Measurements from ENCODE around the gene RASGRF1. TPM values are rescaled to one million over a fixed set of nuclear protein-coding genes. Genes with fewer than 3 reads are reported as not detected.

Gene RASGRF1
- total and polyA plus RNA-seq, 11 donors, result 0.12 to 0.40 (median 0.25) TPM; not detected in 8

GRCh38 chr15:78912316-78912715, 178.3 kb downstream of the RASGRF1 start:
- ATAC-seq (no peak), DNase-seq (no peak)
- intact Hi-C loops (cut with DNase I), result loop anchor here in 8 of 10 donors (5.0 to 10.0 kb wide), 5 partner anchors 70 to 275 kb away; no protein-coding TSS in a partner anchor
- WGBS, 4 donors, result 84 to 95% (median 92%) methylated on average over 2 of the region's 2 CpGs
- Histone ChIP-seq H3K27me3 (no peaks in the 10 kb centered on the region), H3K4me1 (peaks cover 0 to 76% (median 34%) of the 10 kb centered on the region in 12 donors), H3K9me3 (no peaks in the 10 kb centered on the region), H3K36me3 (peaks cover 0 to 77% (median 55%) of the 10 kb centered on the region in 9 donors), H3K4me3 (no peak overlapping the region), H3K27ac (peak overlapping the region in 1 of 12 donors; percentile 2)
- TF ChIP-seq POLR2A (IDR thresholded peaks at IDR 0.05), result no peak
- TF ChIP-seq, protein P1, sequence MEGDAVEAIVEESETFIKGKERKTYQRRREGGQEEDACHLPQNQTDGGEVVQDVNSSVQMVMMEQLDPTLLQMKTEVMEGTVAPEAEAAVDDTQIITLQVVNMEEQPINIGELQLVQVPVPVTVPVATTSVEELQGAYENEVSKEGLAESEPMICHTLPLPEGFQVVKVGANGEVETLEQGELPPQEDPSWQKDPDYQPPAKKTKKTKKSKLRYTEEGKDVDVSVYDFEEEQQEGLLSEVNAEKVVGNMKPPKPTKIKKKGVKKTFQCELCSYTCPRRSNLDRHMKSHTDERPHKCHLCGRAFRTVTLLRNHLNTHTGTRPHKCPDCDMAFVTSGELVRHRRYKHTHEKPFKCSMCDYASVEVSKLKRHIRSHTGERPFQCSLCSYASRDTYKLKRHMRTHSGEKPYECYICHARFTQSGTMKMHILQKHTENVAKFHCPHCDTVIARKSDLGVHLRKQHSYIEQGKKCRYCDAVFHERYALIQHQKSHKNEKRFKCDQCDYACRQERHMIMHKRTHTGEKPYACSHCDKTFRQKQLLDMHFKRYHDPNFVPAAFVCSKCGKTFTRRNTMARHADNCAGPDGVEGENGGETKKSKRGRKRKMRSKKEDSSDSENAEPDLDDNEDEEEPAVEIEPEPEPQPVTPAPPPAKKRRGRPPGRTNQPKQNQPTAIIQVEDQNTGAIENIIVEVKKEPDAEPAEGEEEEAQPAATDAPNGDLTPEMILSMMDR (IDR thresholded peaks at IDR 0.05), result no peak

- intact Hi-C loops (cut with DNase I), result loop anchor here (1.0 to 10.0 kb wide), 8 partner anchors 69 to 277 kb away; no protein-coding TSS in a partner anchor
- DNase-seq (no peak), ATAC-seq (no peak)
- no peaks in the 10 kb centered on the region for H3K27me3 ChIP-seq
- peak overlapping the region in 1 of 12 donors; percentile 33 for H3K27ac ChIP-seq
- no peaks in the 10 kb centered on the region for H3K9me3 ChIP-seq
- no peak overlapping the region for H3K4me3 ChIP-seq
- H3K4me1 ChIP-seq, result peaks cover 0 to 64% (median 41%) of the 10 kb centered on the region in 12 donors
- TF ChIP-seq POLR2A (IDR thresholded peaks at IDR 0.05), result no peak
- TF ChIP-seq, protein P1 (IDR thresholded peaks at IDR 0.05), result no peak
- 79 to 83% (median 80%) methylated on average over 7 of the region's 7 CpGs for WGBS, 4 donors
- H3K36me3 ChIP-seq, result peaks cover 0 to 93% (median 72%) of the 10 kb centered on the region in 9 donors
These were observed 180.3 kb downstream of the RASGRF1 start for GRCh38 chr15:78910271-78910670.

Other genes starting within 250 kb of the RASGRF1 start
- 100 to 1,000 TPM; 260 to 384 (median 328) TPM for gene MORF4L1, start 217.9 kb downstream of the RASGRF1 start, total RNA-seq
- gene MORF4L1, start 217.9 kb downstream of the RASGRF1 start, polyA plus RNA-seq, result 100 to 1,000 TPM; 162 to 549 TPM
- gene CTSH, start 145.7 kb downstream of the RASGRF1 start, total RNA-seq, result 100 to 1,000 TPM in 4 of 9 donors, 10 to 100 TPM in 5; 27.8 to 165 (median 93.5) TPM
- 10 to 100 TPM; 66.7 to 82.4 TPM for gene CTSH, start 145.7 kb downstream of the RASGRF1 start, polyA plus RNA-seq
- gene ANKRD34C, start 191.9 kb upstream of the RASGRF1 start, total RNA-seq, result 1 to 10 TPM in 2 of 9 donors, under 1 TPM in 7; 0.09 to 2.0 (median 0.47) TPM
- under 1 TPM in 1 of 2 donors, not detected in 1; 0.15 TPM for gene ANKRD34C, start 191.9 kb upstream of the RASGRF1 start, polyA plus RNA-seq
- 10 to 100 TPM; 18.0 to 48.2 (median 24.6) TPM for gene TMED3, start 220.3 kb upstream of the RASGRF1 start, total RNA-seq
- 10 to 100 TPM; 16.5 to 40.4 TPM for gene TMED3, start 220.3 kb upstream of the RASGRF1 start, polyA plus RNA-seq